Measurements from ENCODE around the gene ARSB. TPM values are rescaled to one million over a fixed set of nuclear protein-coding genes. Genes with fewer than 3 reads are reported as not detected.
A peak's percentile ranks its signal among the peaks of the same experiment; 100 is the strongest.

ARSB gene
- total and polyA plus RNA-seq, 4 donors = 19.8 to 21.8 (median 20.9) TPM

DNA sequence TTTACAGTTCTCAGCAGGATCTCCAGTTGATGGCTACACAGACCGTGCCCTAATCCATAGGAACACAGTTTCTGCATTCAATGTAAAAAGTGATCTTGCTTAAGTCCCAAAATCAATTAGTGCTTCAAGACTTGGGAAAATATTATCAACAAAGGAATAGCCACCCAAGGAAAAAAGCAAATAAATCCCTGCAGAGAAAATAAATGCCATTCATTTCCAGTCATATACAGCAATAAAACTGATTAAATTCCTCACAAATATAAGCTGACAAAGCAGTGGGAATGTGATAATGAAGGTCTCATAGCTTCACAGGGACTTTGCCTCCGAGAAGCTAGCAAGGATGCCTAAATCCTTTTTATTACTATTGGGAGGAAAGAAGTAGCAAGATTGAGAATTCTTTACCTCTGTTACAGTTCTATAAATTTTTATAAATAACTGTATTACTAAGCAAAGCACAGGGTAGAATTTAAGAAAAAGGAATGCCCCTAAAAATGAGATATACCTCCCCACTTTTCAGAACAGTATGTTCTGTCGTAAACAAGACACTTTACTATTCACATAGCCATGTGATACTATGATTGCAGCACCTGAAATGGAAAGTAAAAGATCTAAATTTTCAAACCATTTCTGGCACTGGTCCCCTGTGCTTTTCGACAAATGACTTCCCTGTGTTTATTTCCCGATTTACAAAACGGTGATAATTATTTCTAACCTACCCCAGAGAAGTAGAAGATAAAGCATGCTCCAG is 59.8 kb downstream of the ARSB start:
- Histone ChIP-seq H3K4me1 (ENCODE audit: control insufficient read depth, insufficient read depth, low read length) (peaks cover 7% of the 10 kb centered on the region), H3K4me3 (ENCODE audit: low read depth, low read length) (no peak overlapping the region), H3K36me3 (ENCODE audit: control insufficient read depth, insufficient read depth, low read length) (no peaks in the 10 kb centered on the region), H3K27ac (ENCODE audit: low read depth, low read length) (no peak overlapping the region), H3K27me3 (ENCODE audit: control insufficient read depth, insufficient read depth, low read length) (no peaks in the 10 kb centered on the region), H3K9me3 (ENCODE audit: control insufficient read depth, insufficient read depth, low read length) (no peaks in the 10 kb centered on the region)
- peak in 1 of 6 donors; percentile 75 for DNase-seq (ENCODE audit: low read depth in 4 of 6, low spot score in 6 of 6)
- WGBS (ENCODE audit: insufficient coverage) = no CpG with 5 or more reads among the region's 6 CpGs

DNA sequence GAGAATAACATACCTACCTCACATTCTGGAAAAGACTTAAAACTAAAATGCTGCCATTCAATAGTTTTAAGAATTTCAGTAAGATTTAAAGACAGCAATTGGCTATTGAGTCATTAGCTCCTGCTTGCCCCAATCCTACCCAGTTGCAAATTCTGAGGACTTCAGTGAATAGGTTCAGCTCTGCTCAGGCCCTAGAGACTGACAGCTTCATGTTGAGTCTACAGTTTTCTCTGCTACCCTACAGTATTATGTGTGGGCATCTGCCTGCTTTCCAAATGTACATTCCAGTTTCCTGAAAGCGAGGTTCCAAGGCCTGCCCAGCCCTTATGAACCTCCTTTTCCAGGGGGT is 61.5 kb downstream of the ARSB start:
- no peaks in the 10 kb centered on the region for H3K36me3 ChIP-seq (ENCODE audit: control insufficient read depth, insufficient read depth, low read length)
- no peak overlapping the region for H3K27ac ChIP-seq (ENCODE audit: low read depth, low read length)
- H3K4me1 ChIP-seq (ENCODE audit: control insufficient read depth, insufficient read depth, low read length) = peaks cover 14% of the 10 kb centered on the region
- no peaks in the 10 kb centered on the region for H3K27me3 ChIP-seq (ENCODE audit: control insufficient read depth, insufficient read depth, low read length)
- H3K9me3 ChIP-seq (ENCODE audit: control insufficient read depth, insufficient read depth, low read length) = no peaks in the 10 kb centered on the region
- no peak overlapping the region for H3K4me3 ChIP-seq (ENCODE audit: low read depth, low read length)
- no CpG with 5 or more reads among the region's 1 CpG for WGBS (ENCODE audit: insufficient coverage)
- DNase-seq (ENCODE audit: low read depth in 4 of 6, low spot score in 6 of 6) = no peak

DNA sequence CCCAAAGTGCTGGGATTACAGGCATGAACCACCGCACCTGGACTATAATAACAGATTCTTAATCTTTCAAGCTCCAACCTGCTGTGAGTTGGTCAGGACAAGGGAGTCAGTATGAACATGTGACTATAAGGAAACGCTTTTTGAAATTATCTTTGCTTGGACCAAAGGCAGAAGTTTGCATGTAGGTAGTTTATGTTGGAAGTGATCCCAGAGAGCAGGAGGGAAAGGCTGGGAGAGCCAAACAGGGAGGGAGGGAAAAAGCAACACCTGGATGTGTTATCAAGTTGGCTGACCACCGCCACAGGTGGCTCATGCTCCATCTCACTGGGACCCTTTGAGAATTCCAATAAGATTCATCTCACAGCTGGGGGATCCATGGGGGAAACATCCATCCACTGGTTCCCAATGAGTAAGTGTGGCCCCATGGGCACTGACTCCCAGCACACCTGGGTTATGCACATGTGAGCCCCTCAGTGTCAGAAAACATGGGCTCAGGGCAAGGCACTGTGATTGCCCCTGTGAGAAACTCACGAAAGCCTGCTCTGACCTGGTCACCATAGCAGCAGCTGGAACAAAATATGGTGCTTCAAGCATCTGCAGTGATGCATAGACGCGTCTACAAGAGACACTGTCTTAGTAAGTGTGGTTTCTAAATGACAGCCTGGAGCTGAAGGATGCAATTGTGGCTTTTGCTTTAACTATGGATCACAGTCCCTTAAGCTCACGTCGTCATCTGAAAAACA is 62.1 kb downstream of the ARSB start:
- Histone ChIP-seq H3K27ac (ENCODE audit: low read depth, low read length) (no peak overlapping the region), H3K9me3 (ENCODE audit: control insufficient read depth, insufficient read depth, low read length) (no peaks in the 10 kb centered on the region), H3K4me3 (ENCODE audit: low read depth, low read length) (no peak overlapping the region), H3K27me3 (ENCODE audit: control insufficient read depth, insufficient read depth, low read length) (no peaks in the 10 kb centered on the region), H3K36me3 (ENCODE audit: control insufficient read depth, insufficient read depth, low read length) (no peaks in the 10 kb centered on the region), H3K4me1 (ENCODE audit: control insufficient read depth, insufficient read depth, low read length) (peaks cover 14% of the 10 kb centered on the region)
- WGBS (ENCODE audit: insufficient coverage) = 77% methylated on average over 5 of the region's 8 CpGs
- no peak for DNase-seq (ENCODE audit: low read depth in 4 of 6, low spot score in 6 of 6)

DNA sequence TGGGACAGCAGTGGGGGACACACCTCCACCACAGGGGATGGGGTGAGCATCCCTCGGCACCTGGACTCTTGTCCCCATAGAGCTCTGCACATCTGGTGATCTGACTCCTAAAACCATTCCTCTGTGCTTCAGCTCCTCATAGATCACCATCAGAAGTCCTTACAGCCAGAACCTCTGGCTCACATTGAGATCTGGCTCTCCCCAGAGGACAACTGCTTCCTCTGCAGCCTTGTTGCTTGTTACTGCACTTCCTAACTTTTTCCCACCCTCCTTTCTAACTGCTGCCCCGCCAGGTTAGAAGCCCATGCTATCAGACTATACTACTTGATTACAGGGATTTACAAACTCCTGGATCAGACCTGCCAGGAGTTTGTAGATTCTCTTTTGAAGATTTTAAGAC is 64.5 kb downstream of the ARSB start:
- Histone ChIP-seq H3K4me3 (ENCODE audit: low read depth, low read length) (no peak overlapping the region), H3K27me3 (ENCODE audit: control insufficient read depth, insufficient read depth, low read length) (no peaks in the 10 kb centered on the region), H3K4me1 (ENCODE audit: control insufficient read depth, insufficient read depth, low read length) (peaks cover 14% of the 10 kb centered on the region), H3K36me3 (ENCODE audit: control insufficient read depth, insufficient read depth, low read length) (no peaks in the 10 kb centered on the region), H3K27ac (ENCODE audit: low read depth, low read length) (no peak overlapping the region), H3K9me3 (ENCODE audit: control insufficient read depth, insufficient read depth, low read length) (no peaks in the 10 kb centered on the region)
- WGBS (ENCODE audit: insufficient coverage) = 67% methylated on average over 1 of the region's 2 CpGs
- peak in 2 of 6 donors; percentile 23 to 57 for DNase-seq (ENCODE audit: low read depth in 4 of 6, low spot score in 6 of 6)

DNA sequence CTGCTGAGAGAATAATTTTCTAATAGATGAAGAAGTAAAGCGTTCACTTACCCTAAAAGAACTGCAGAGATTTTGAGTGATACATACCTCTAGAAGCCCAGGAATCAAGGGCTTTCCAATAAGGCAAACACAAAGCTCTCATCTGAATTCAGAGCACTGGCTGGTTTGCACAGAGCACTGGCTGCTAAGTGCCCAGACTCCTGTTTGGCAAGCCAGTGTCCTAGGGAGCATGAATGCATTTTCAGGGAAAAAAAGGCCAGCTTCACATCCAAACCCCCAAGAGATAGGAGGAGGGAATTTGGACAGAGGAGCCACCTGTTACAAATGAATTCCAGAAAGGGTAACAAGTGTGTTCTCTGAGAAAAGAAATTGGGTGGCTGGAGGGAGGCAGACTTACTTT is 65.3 kb downstream of the ARSB start:
- Histone ChIP-seq H3K27me3 (ENCODE audit: control insufficient read depth, insufficient read depth, low read length) (no peaks in the 10 kb centered on the region), H3K27ac (ENCODE audit: low read depth, low read length) (no peak overlapping the region), H3K9me3 (ENCODE audit: control insufficient read depth, insufficient read depth, low read length) (no peaks in the 10 kb centered on the region), H3K4me3 (ENCODE audit: low read depth, low read length) (no peak overlapping the region), H3K4me1 (ENCODE audit: control insufficient read depth, insufficient read depth, low read length) (peaks cover 14% of the 10 kb centered on the region), H3K36me3 (ENCODE audit: control insufficient read depth, insufficient read depth, low read length) (no peaks in the 10 kb centered on the region)
- WGBS (ENCODE audit: insufficient coverage) = no CpG with 5 or more reads among the region's 1 CpG
- DNase-seq (ENCODE audit: low read depth in 4 of 6, low spot score in 6 of 6) = peak in 3 of 6 donors; percentile 23 to 66 (median 52)

DNA sequence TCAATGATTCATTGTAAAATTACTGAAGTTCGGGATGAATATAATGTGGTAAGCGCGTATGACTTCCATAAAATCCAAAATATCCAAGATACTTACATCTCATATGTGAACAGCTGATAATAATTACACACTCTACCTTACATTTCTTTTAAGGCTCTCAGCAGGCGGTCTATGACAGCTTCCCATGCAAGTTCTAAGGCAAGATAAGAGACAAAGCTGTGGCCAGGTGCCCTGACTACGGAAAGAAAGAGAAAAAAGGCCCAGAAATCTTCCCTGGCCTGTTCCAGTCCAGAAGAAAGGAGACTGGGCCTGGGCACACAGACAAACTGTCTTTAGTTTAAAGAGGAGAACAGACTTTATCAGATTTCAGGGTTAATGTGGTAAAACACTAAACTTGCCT is 69.1 kb downstream of the ARSB start:
- peak overlapping the region; percentile 29 for H3K27ac ChIP-seq (ENCODE audit: low read depth, low read length)
- no peak for DNase-seq (ENCODE audit: low read depth in 4 of 6, low spot score in 6 of 6)
- H3K9me3 ChIP-seq (ENCODE audit: control insufficient read depth, insufficient read depth, low read length) = no peaks in the 10 kb centered on the region
- H3K4me3 ChIP-seq (ENCODE audit: low read depth, low read length) = no peak overlapping the region
- no peaks in the 10 kb centered on the region for H3K36me3 ChIP-seq (ENCODE audit: control insufficient read depth, insufficient read depth, low read length)
- peaks cover 14% of the 10 kb centered on the region for H3K4me1 ChIP-seq (ENCODE audit: control insufficient read depth, insufficient read depth, low read length)
- H3K27me3 ChIP-seq (ENCODE audit: control insufficient read depth, insufficient read depth, low read length) = no peaks in the 10 kb centered on the region
- WGBS (ENCODE audit: insufficient coverage) = 64% methylated on average over 2 of the region's 5 CpGs

DNA sequence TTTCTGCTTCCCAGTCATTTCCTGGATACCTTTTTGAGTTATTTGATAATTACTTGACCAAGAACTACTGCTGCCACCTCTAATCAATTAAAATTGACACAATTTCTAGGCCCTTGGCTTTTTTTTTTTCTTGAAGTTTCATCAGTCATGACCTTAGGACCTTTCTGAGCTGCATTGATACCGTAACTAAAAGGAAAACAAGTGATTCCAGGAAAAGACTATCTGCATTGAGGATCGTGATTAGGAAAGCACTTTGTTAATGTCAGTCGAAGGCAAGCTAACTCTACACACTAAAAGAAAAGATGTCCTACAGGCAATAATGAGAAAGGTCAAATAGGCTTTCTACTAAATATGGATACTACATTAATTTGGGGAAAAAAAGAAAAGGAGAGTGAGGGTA is 69.9 kb downstream of the ARSB start:
- WGBS (ENCODE audit: insufficient coverage) = 100% methylated on average over 1 of the region's 3 CpGs
- Histone ChIP-seq H3K27me3 (ENCODE audit: control insufficient read depth, insufficient read depth, low read length) (no peaks in the 10 kb centered on the region), H3K4me1 (ENCODE audit: control insufficient read depth, insufficient read depth, low read length) (peaks cover 9% of the 10 kb centered on the region)

DNA sequence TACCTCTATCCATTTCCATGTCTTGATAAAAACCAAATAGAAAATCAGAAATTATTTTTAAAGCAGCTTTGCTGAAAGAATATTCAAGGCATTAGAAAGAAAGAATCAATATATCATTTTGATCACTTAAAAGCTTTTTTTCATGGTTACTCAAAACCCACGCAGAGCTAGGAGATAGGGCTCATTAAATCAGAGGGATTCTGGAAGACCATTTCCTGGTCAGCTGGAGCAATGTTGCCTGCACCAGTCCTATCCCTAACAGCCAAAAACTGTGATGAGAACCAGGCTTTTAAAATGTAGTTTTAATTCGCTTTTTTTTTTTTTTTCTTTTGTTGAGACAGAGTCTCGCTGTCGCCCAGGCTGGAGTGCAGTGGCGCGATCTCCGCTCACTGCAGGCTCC is 72.3 kb downstream of the ARSB start:
- Histone ChIP-seq H3K27me3 (ENCODE audit: control insufficient read depth, insufficient read depth, low read length) (no peaks in the 10 kb centered on the region), H3K4me3 (ENCODE audit: low read depth, low read length) (no peak overlapping the region), H3K9me3 (ENCODE audit: control insufficient read depth, insufficient read depth, low read length) (no peaks in the 10 kb centered on the region), H3K27ac (ENCODE audit: low read depth, low read length) (no peak overlapping the region), H3K36me3 (ENCODE audit: control insufficient read depth, insufficient read depth, low read length) (no peaks in the 10 kb centered on the region), H3K4me1 (ENCODE audit: control insufficient read depth, insufficient read depth, low read length) (peaks cover 8% of the 10 kb centered on the region)
- WGBS (ENCODE audit: insufficient coverage) = no CpG with 5 or more reads among the region's 7 CpGs
- no peak for DNase-seq (ENCODE audit: low read depth in 4 of 6, low spot score in 6 of 6)

More for the DNA sequence above, 69.9 kb downstream of the ARSB start:
- Histone ChIP-seq H3K9me3 (ENCODE audit: control insufficient read depth, insufficient read depth, low read length) (no peaks in the 10 kb centered on the region), H3K27ac (ENCODE audit: low read depth, low read length) (no peak overlapping the region), H3K4me3 (ENCODE audit: low read depth, low read length) (no peak overlapping the region), H3K36me3 (ENCODE audit: control insufficient read depth, insufficient read depth, low read length) (no peaks in the 10 kb centered on the region)
- no peak for DNase-seq (ENCODE audit: low read depth in 4 of 6, low spot score in 6 of 6)

DNA sequence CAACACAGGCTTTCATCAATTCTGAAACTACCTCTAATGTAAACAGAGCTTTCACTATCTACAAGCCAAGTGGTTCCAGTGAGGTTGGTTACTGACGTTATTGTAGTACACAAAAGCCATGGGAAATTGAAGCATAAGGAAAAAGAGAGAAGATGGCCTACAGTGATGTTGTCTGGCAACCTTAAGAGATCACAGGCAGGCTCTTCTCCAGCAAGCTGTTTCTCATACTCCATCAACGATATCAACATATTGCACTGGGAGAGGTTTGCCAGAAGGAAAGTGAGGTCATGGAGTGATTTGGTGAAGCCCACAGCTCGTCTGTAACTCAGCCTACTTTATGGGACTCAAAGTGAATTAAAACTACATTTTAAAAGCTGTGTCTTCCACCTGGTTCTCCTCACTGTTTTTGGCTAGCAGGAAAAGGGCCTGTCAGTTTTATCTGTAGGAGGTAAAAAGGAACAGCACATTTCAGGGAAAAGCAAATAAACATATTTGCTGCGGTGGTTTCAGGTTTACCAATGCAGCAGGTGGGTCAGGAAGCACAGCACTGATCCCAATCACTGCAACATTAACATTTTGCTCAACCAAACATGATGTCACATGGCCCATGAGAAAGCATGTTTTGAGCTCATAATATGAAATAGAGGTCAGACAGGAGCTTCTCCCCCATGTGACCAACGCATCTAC is 72.9 kb downstream of the ARSB start:
- H3K27me3 ChIP-seq (ENCODE audit: control insufficient read depth, insufficient read depth, low read length) = no peaks in the 10 kb centered on the region
- H3K4me3 ChIP-seq (ENCODE audit: low read depth, low read length) = no peak overlapping the region
- H3K9me3 ChIP-seq (ENCODE audit: control insufficient read depth, insufficient read depth, low read length) = no peaks in the 10 kb centered on the region
- H3K4me1 ChIP-seq (ENCODE audit: control insufficient read depth, insufficient read depth, low read length) = peaks cover 14% of the 10 kb centered on the region
- no peak overlapping the region for H3K27ac ChIP-seq (ENCODE audit: low read depth, low read length)
- WGBS (ENCODE audit: insufficient coverage) = no CpG with 5 or more reads among the region's 5 CpGs
- peak in 2 of 6 donors; percentile 13 to 59 for DNase-seq (ENCODE audit: low read depth in 4 of 6, low spot score in 6 of 6)
- H3K36me3 ChIP-seq (ENCODE audit: control insufficient read depth, insufficient read depth, low read length) = no peaks in the 10 kb centered on the region
